ENCODE results near the gene PPAN.

Gene PPAN

DNA sequence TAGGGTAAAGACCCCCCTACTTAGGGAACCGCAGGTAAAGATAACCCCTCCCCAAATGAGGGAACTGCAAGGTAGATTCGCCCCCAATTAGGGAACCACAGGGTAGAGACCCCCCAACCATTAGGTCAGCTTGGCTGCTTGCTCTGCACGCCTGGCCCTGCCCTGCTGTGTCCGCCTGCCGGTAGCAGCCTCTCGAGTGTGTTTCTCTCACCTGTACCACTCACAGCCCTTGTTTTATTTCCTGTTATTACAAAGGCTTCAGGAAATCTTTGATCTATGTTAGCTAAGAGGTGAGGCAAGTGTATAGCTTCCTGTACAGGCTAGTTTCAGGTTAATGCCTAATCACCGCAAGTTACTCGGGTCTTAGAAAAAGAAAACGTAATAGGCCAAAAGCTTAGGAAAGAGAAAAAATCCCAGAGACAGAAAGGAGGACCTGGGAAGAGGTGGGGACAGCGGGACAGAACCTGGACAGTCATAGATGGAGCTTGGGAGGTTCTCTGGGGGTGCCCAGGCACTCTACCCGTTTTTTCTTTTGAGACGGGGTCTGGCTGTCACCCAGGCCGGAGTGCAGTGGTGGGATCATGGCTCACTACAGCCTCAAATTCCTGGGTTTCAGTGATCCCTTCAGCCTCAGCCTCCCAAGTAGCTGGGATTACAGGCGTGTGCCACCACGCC lies 36.7 kb downstream of the PPAN start:
- no peak for DNase-seq

DNA sequence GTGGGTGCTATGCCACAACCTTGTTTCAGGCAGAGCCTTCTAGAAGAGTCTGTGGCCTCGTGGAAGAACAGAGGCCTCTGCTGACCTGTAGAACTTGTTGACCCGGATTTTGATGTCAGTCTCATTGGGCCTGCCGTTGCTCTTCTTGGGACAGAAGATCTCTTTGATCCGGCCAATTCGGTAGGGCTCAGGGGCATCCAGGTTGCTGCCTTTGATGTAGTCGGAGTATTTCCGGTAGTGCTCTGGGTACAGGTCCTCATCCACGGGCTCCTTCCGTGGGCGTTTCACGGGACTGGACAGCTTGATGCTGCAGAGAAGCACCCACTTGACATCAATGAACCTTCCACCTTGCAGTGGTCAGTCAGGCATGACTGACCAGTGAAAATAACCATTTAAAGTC lies 37.5 kb downstream of the PPAN start:
- DNase-seq, result no peak

DNA sequence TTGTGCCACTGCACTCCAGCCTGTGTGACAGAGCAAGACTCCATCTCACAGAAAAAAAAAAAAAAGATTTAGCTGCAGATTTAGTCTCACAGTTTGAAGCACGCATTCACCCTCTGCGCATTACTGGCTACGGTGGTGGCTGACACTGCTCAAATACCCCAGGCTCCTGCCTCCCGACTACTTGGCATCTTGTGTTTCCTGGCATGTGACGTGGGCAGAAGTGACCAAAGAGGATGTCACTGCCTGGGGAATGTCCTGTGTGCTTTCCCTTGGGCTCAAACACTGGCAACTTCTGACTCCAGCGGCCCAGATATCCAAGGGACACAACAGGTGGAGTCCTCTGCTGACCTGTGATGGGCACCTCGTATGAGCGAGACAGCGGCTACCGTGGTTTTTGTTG lies 38.2 kb downstream of the PPAN start:
- no peak for DNase-seq

DNA sequence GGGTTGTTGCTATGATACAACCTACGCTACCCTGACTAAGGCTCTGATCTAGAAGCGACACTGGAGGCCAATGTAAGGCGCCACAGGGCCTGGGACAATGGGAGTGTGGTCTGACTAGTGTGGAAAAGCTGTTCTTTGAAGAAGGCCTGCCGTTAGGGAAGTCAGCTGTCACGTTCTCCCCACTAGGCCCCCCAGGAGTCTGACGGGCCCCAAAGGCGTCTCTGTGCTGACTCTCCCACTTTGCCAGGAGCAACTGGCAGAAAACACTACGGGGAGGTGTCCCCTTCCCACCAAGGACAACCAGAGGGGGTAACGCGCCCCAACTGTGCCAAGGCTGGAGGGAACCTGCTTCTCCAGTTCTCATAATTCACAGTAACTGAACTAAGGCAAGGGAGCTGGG lies 38.9 kb downstream of the PPAN start:
- no peak for DNase-seq

DNA sequence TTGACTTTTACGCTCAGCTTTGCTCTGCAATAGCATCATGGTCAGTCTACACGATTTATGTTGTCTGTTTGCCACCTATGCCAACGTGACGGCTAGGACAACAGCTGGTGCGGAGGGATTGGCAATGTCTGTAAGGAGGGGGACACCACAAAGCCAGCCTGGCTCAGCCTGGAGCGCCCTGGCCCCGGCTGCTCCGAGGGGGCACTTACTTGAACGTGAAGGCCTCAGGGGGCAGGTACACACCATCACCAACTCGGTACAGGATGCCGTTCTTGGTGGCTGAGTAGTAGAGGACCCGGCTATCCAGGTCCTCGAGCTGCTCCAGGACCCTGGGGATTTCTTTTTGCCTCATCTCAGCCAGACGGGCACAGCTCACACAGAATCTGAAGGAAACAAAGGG lies 40.0 kb downstream of the PPAN start:
- DNase-seq, result no peak

DNA sequence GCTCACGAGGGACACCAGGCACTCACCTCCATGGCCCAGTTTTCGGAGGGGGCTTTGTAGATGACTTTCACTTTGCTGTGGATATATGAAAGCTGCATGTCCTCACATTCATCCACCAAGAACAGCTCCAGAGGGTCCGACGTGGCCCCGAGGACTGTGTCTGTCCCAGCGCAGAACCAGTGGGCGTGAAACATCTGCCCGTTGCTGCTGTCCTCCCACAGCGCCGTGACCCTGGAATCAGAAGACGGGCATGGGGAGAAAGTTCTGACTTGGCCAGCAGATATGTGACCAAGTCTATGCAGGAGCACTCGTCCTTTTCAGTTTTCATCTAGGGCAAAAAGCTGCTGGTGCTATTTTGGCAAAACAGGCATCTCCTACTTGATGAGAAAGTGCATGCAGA lies 43.3 kb downstream of the PPAN start:
- no peak for DNase-seq

DNA sequence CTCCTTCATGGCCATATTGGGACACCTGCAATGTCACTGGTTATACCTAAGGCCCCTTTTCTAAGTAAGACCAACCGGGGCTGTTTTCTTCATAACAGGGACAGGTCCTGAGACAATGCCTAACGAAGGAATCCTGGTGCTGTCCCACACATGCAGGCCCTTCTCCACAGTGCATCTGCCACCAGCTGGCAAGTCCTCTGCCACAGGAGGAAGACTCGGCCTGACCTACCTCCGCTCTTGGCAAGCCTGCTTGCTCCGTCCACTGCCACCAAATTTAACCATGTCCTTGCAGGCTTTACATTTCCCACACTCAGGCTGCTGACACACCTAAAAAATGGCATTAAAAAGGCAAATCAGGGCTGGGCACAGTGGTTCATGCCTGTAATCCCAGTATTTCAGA lies 45.4 kb downstream of the PPAN start:
- DNase-seq, result no peak

DNA sequence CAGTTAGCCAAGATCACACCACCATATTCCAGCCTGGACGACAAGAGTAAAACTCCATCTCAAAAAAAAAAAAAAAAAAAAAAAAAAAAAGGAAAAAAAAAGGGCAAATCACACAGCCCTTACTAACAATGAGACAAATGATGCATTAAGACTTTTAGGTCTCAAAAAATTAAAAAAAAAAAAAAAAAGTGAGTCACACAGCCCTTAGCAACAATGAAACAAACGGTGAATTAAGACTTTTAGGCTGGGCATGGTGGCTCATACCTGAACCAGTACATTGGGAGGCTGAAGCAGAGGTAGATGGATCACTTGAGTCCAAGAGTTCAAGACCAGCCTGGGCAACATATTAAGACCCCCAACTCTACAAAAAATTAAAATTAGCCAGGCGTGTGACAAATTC lies 45.9 kb downstream of the PPAN start:
- DNase-seq, result no peak

DNA sequence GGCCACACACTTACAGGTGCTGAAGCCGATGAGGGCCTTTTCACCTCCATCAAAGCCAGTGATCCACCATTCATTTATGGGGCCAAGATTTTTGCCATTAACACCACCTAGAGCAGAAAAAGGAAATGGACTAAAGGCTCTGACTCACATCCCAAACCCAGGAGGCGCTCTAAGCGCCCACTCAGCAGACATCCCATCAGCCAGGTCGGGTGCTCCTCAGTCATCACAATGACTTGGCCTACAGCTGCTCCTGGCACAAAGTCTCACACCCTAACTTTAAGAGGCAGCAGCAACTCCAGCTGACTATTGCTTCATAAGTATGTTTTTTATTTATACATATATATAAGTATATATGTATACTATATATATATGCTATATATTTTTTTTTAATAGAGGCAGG lies 49.7 kb downstream of the PPAN start:
- DNase-seq, result no peak

DNA sequence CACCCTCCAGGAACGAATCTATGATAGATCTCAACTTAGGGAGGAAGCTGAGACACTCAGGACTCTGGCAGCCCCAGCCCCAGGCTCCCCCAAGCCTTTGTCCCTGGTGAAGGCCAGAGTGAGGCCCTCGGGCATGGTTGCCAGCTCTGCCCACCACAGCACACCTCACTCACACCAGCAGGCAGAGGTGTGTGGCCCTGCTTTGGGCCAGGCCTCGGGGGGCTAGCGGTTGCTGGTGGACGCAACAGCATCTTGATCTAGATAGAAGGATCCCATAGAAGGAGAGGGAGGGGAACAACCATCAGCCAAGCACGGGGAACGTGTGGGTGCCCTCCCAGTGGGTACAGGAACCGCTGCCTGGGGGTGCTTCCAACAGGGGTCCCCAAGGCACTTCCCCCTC lies 51.9 kb downstream of the PPAN start:
- no peak for DNase-seq

DNA sequence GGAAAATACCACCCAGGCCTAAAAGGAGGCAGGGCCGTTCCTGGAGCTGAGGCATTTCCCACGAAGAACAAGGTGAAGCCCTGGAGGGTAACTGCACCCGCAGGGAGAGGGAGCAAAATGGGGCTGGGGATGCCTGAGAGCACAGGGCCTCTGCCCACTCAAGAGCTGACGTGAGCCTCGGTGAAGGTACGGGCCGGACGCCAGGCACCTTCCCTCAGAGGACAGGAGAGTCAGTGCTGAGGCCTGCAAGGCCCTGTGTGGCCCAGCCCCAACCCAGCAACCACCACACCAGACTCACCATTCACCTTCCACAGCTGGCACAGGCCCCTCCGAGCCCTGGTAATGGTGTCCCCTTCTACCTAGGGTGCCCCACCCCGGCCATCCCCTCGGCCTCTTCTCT lies 52.3 kb downstream of the PPAN start:
- no peak for DNase-seq

DNA sequence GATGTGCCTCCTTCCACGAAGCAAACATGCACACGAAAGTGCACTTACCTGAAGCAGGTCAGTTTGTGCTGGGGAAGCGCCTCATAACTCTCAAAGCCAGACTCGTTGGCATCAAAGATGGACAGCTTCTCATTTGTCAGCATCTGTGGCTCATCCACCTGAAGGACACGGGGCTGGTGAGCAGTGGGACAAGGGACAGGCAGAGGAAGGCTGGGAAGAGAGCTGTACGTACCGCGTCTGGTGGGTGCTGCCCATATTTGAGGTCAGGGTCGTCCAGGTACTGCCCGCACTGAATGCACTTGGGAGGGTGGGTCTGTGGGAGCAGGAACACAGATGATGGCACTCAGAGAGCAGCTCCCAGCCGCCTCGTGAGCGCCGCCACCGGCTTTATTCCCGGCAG lies 53.4 kb downstream of the PPAN start:
- no peak for DNase-seq

Data from NCI-H1092 (cell line).